ENCODE measurements around the gene ST7. TPM values are rescaled to one million over a fixed set of nuclear protein-coding genes. Genes with fewer than 3 reads are reported as not detected.

Gene ST7
- total and polyA plus RNA-seq, 4 donors: 22.4 to 57.2 (median 41.6) TPM

DNA sequence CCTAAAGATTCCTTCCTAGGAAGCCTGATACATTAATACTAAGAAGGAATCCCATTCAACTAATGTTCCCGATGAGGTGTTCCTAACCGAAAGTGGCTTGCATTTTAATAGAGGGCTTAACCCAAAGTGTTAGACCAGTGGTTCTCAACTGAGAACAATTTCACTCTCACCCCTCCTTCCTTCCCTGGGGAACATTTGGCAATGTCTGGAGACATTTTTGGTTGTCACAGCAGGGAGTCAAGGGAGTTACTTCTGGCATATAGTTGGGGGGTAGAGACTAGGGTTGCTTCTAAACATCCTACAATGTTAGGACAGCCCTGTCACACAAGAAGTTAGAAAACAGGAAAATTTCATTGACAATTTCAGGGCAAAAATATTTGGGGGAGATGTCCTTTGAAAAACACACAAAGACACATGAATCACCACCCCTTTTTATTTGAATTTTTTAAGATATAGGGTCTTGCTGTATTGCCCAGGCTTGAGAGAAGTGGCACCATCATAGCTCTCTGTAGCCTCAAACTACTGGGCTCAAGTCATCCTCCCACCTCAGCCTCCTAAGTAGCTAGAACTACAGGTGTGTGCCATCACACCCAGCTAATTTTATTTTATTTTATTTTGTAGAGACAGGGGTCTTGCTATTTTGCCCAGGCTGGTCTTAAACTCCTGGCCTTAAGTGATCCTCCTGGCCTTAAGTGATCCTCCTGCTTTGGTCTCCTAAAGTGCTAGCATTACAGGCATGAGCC, 318.9 kb downstream of the ST7 start:
- Histone ChIP-seq H3K27me3 (ENCODE audit: control insufficient read depth in 3 of 3, insufficient read depth in 3 of 3, low read length in 2 of 3) (no peaks in the 10 kb centered on the region), H3K27ac (ENCODE audit: low read depth in 1 of 2, low read length in 1 of 2) (no peak overlapping the region)
- 92 to 98% methylated on average over 2 of the region's 2 CpGs for WGBS, 2 donors

GRCh38 chr7:117273325-117273724, 320.0 kb downstream of the ST7 start:
- Histone ChIP-seq H3K27me3 (ENCODE audit: control insufficient read depth in 3 of 3, insufficient read depth in 3 of 3, low read length in 2 of 3) (no peaks in the 10 kb centered on the region), H3K27ac (ENCODE audit: low read depth in 1 of 2, low read length in 1 of 2) (no peak overlapping the region), H3K4me3 (no peak overlapping the region), H3K36me3 (ENCODE audit: control insufficient read depth in 4 of 4, insufficient read depth in 4 of 4, low read length in 4 of 4) (peaks cover 0 to 16% (median 5%) of the 10 kb centered on the region in 4 donors), H3K9ac (ENCODE audit: insufficient read depth in 1 of 2, low read length in 2 of 2) (no peak overlapping the region), H3K9me3 (ENCODE audit: control insufficient read depth in 4 of 4, insufficient read depth in 3 of 4, low read length in 3 of 4) (no peaks in the 10 kb centered on the region), H3K4me1 (ENCODE audit: control insufficient read depth in 5 of 5, insufficient read depth in 5 of 5, low read length in 5 of 5) (no peaks in the 10 kb centered on the region)
- DNase-seq: no peak
- 81 to 84% methylated on average over 2 of the region's 2 CpGs for WGBS, 2 donors
- TF ChIP-seq, protein P1, sequence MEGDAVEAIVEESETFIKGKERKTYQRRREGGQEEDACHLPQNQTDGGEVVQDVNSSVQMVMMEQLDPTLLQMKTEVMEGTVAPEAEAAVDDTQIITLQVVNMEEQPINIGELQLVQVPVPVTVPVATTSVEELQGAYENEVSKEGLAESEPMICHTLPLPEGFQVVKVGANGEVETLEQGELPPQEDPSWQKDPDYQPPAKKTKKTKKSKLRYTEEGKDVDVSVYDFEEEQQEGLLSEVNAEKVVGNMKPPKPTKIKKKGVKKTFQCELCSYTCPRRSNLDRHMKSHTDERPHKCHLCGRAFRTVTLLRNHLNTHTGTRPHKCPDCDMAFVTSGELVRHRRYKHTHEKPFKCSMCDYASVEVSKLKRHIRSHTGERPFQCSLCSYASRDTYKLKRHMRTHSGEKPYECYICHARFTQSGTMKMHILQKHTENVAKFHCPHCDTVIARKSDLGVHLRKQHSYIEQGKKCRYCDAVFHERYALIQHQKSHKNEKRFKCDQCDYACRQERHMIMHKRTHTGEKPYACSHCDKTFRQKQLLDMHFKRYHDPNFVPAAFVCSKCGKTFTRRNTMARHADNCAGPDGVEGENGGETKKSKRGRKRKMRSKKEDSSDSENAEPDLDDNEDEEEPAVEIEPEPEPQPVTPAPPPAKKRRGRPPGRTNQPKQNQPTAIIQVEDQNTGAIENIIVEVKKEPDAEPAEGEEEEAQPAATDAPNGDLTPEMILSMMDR (IDR thresholded peaks at IDR 0.05; ENCODE audit: control extremely low read depth, extremely low read depth): no peak
- no peak for ATAC-seq (ENCODE audit: insufficient read depth, low FRiP score)

More for the DNA sequence above, 318.9 kb downstream of the ST7 start:
- H3K9me3 ChIP-seq (ENCODE audit: control insufficient read depth in 4 of 4, insufficient read depth in 3 of 4, low read length in 3 of 4): no peaks in the 10 kb centered on the region
- H3K36me3 ChIP-seq (ENCODE audit: control insufficient read depth in 4 of 4, insufficient read depth in 4 of 4, low read length in 4 of 4): peaks cover 0 to 10% (median 1%) of the 10 kb centered on the region in 4 donors
- DNase-seq: no peak
- H3K4me1 ChIP-seq (ENCODE audit: control insufficient read depth in 5 of 5, insufficient read depth in 5 of 5, low read length in 5 of 5): no peaks in the 10 kb centered on the region
- TF ChIP-seq, protein P1 (IDR thresholded peaks at IDR 0.05; ENCODE audit: control extremely low read depth, extremely low read depth): no peak
- no peak overlapping the region for H3K9ac ChIP-seq (ENCODE audit: insufficient read depth in 1 of 2, low read length in 2 of 2)
- ATAC-seq (ENCODE audit: insufficient read depth, low FRiP score): no peak
- H3K4me3 ChIP-seq: no peak overlapping the region

DNA sequence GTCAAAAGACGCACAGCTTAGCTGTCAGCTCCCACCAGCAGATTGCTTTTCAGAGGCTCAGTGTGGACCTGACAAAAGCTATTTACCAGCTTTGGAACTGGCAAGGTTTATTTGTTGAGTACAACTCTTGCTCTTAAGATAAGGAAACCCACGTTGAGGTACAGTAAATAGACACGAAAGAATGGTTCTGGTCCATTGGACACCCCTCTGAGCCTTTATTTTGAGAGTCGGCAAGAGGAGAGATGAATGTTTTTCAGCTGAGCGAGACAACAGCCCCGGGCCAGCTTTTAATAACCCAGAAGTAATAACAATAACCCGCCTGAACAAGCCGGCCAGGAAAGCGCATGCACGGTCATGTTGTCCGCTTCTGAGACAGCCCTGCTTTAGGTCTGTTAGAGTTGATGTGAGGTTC, 320.5 kb downstream of the ST7 start:
- no peak for DNase-seq
- 71 to 79% methylated on average over 11 of the region's 11 CpGs for WGBS, 2 donors
- ATAC-seq (ENCODE audit: insufficient read depth, low FRiP score): no peak

More for the DNA sequence above, 320.5 kb downstream of the ST7 start:
- H3K27me3 ChIP-seq (ENCODE audit: control insufficient read depth in 3 of 3, insufficient read depth in 3 of 3, low read length in 2 of 3): no peaks in the 10 kb centered on the region
- H3K36me3 ChIP-seq (ENCODE audit: control insufficient read depth in 4 of 4, insufficient read depth in 4 of 4, low read length in 4 of 4): peaks cover 0 to 20% (median 7%) of the 10 kb centered on the region in 4 donors
- no peak overlapping the region for H3K4me3 ChIP-seq
- TF ChIP-seq, protein P1 (IDR thresholded peaks at IDR 0.05; ENCODE audit: control extremely low read depth, extremely low read depth): no peak
- H3K9me3 ChIP-seq (ENCODE audit: control insufficient read depth in 4 of 4, insufficient read depth in 3 of 4, low read length in 3 of 4): no peaks in the 10 kb centered on the region
- no peaks in the 10 kb centered on the region for H3K4me1 ChIP-seq (ENCODE audit: control insufficient read depth in 5 of 5, insufficient read depth in 5 of 5, low read length in 5 of 5)
- H3K9ac ChIP-seq (ENCODE audit: insufficient read depth in 1 of 2, low read length in 2 of 2): no peak overlapping the region
- H3K27ac ChIP-seq (ENCODE audit: low read depth in 1 of 2, low read length in 1 of 2): no peak overlapping the region
